ENCODE measurements around the gene SCAMP5.

Gene SCAMP5

GRCh38 chr15:74977599-74977998 lies 17.8 kb upstream of the SCAMP5 start:
- peak overlapping the region; percentile 15; the same call in 1 of the 2 replicates for H3K27ac ChIP-seq (ENCODE audit: low read depth, low read length)
- no peaks in the 10 kb centered on the region for H3K36me3 ChIP-seq (ENCODE audit: insufficient read depth, low read length)
- H3K79me2 ChIP-seq (ENCODE audit: control insufficient read depth, insufficient read depth, low read length, unreplicated experiment): no peaks in the 10 kb centered on the region
- H2AFZ ChIP-seq (ENCODE audit: low read length, unreplicated experiment): no peak overlapping the region
- peaks cover 16% of the 10 kb centered on the region for H3K4me1 ChIP-seq (ENCODE audit: control insufficient read depth, insufficient read depth, low read length, unreplicated experiment)
- H3K4me3 ChIP-seq (ENCODE audit: low read depth, low read length): no peak overlapping the region
- H3K27me3 ChIP-seq (ENCODE audit: insufficient read depth, low read length): no peaks in the 10 kb centered on the region

DNA sequence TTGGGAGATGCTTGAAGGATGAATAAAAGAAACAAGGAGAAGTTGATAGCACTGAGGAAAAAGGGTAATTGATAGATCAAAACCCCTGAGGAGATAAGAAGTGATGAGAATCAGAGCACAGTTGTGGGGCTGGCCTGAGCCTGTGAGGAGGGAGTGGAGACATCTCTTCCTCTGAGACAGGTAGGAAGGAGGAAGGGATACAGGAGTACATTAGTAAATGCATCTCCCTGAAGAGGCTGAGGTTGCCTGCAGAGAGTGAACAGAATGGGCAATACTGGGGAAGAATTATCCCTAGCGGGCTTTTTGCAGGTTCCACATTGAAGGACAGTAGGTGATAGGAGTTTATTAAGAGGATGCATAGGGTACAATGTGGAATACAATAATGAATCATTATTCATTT lies 17.3 kb upstream of the SCAMP5 start:
- Histone ChIP-seq H2AFZ (ENCODE audit: low read length, unreplicated experiment) (no peak overlapping the region), H3K4me3 (ENCODE audit: low read depth, low read length) (no peak overlapping the region), H3K36me3 (ENCODE audit: insufficient read depth, low read length) (no peaks in the 10 kb centered on the region), H3K27ac (ENCODE audit: low read depth, low read length) (peak overlapping the region; percentile 15; the same call in 1 of the 2 replicates), H3K27me3 (ENCODE audit: insufficient read depth, low read length) (no peaks in the 10 kb centered on the region), H3K4me1 (ENCODE audit: control insufficient read depth, insufficient read depth, low read length, unreplicated experiment) (peaks cover 16% of the 10 kb centered on the region), H3K79me2 (ENCODE audit: control insufficient read depth, insufficient read depth, low read length, unreplicated experiment) (no peaks in the 10 kb centered on the region)

- Histone ChIP-seq H3K27me3 (ENCODE audit: insufficient read depth, low read length) (no peaks in the 10 kb centered on the region), H3K36me3 (ENCODE audit: insufficient read depth, low read length) (no peaks in the 10 kb centered on the region), H3K27ac (ENCODE audit: low read depth, low read length) (no peak overlapping the region), H3K4me1 (ENCODE audit: control insufficient read depth, insufficient read depth, low read length, unreplicated experiment) (peaks cover 18% of the 10 kb centered on the region), H2AFZ (ENCODE audit: low read length, unreplicated experiment) (peak overlapping the region; percentile 17), H3K4me3 (ENCODE audit: low read depth, low read length) (no peak overlapping the region), H3K79me2 (ENCODE audit: control insufficient read depth, insufficient read depth, low read length, unreplicated experiment) (no peaks in the 10 kb centered on the region)
Measured at GRCh38 chr15:74978503-74978902, 16.9 kb upstream of the SCAMP5 start.

- H3K27me3 ChIP-seq (ENCODE audit: insufficient read depth, low read length): no peaks in the 10 kb centered on the region
- no peaks in the 10 kb centered on the region for H3K79me2 ChIP-seq (ENCODE audit: control insufficient read depth, insufficient read depth, low read length, unreplicated experiment)
- H3K36me3 ChIP-seq (ENCODE audit: insufficient read depth, low read length): no peaks in the 10 kb centered on the region
- peaks cover 26% of the 10 kb centered on the region for H3K4me1 ChIP-seq (ENCODE audit: control insufficient read depth, insufficient read depth, low read length, unreplicated experiment)
- H2AFZ ChIP-seq (ENCODE audit: low read length, unreplicated experiment): no peak overlapping the region
- no peak overlapping the region for H3K4me3 ChIP-seq (ENCODE audit: low read depth, low read length)
- H3K27ac ChIP-seq (ENCODE audit: low read depth, low read length): no peak overlapping the region
Measured at GRCh38 chr15:74982183-74982582, 13.2 kb upstream of the SCAMP5 start.

DNA sequence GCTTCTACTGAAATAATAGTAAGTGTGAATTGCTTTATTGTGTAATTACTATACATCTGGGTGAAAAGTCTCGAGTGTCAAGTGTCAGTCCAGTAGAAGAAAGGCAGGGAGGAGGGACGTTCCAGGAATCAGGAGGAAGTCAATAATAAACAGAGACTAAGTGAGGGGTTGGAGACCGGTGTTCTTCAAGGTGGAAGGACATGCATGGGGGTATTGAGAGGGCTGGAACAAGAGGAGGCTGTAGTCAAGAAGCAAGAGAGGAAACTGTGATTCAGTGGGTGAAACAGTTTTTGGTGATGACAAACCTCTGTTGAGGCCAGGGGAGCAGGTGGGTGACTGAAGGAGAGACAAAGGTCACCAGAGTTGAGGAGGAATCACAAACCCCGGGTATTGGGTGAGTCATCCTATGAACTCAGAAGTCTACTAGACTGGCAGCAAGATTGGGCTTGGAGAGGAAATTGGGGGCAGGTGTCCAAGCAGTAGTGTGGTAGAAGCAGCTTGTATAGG lies 11.6 kb upstream of the SCAMP5 start:
- Histone ChIP-seq H3K27ac (ENCODE audit: low read depth, low read length) (no peak overlapping the region), H3K4me1 (ENCODE audit: control insufficient read depth, insufficient read depth, low read length, unreplicated experiment) (peaks cover 12% of the 10 kb centered on the region), H3K4me3 (ENCODE audit: low read depth, low read length) (no peak overlapping the region), H3K79me2 (ENCODE audit: control insufficient read depth, insufficient read depth, low read length, unreplicated experiment) (no peaks in the 10 kb centered on the region), H3K27me3 (ENCODE audit: insufficient read depth, low read length) (no peaks in the 10 kb centered on the region), H2AFZ (ENCODE audit: low read length, unreplicated experiment) (no peak overlapping the region), H3K36me3 (ENCODE audit: insufficient read depth, low read length) (no peaks in the 10 kb centered on the region)

DNA sequence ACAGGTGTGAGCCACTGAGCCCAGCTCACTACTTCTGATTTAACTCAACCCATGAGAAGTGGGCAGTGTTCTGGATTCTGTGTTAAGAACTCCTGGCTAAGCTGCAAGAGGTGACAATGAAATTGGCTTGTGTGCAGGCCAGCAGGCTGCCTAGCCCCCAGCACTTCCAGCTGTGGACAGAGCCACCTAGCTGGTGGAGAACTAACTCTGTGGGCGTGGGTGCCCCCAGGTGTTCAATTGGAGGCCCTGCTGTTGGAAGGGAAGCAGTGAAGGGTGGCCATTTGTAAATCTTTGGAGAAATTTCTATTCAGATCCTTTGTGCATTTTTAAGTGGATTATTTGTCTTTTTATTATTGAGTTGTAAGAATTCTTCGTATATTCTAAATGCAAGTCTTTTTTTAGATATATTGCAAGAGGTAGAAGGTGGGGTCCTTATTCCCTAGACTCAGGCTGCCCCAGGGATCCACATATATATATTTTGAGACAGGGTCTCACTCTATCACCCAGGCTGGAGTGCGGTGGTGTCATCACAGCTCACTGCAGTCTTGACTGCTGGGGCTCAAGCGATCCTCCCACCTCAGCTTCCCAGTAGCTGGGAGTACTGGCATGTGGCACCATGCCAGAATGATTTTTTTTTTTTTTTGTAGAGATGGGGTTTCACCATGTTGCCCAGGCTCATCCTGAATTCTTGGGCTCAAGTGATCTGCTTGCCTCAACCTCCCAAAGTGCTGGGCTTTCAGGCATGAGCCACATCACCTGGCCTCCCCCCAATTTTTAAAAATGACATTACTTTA lies 7.2 kb upstream of the SCAMP5 start:
- H3K27me3 ChIP-seq (ENCODE audit: insufficient read depth, low read length): peaks cover 11% of the 10 kb centered on the region; the same call in 1 of the 2 replicates
- H2AFZ ChIP-seq (ENCODE audit: low read length, unreplicated experiment): no peak overlapping the region
- H3K4me3 ChIP-seq (ENCODE audit: low read depth, low read length): no peak overlapping the region
- H3K27ac ChIP-seq (ENCODE audit: low read depth, low read length): no peak overlapping the region
- H3K4me1 ChIP-seq (ENCODE audit: control insufficient read depth, insufficient read depth, low read length, unreplicated experiment): peaks cover 10% of the 10 kb centered on the region
- no peaks in the 10 kb centered on the region for H3K36me3 ChIP-seq (ENCODE audit: insufficient read depth, low read length)
- no peaks in the 10 kb centered on the region for H3K79me2 ChIP-seq (ENCODE audit: control insufficient read depth, insufficient read depth, low read length, unreplicated experiment)

DNA sequence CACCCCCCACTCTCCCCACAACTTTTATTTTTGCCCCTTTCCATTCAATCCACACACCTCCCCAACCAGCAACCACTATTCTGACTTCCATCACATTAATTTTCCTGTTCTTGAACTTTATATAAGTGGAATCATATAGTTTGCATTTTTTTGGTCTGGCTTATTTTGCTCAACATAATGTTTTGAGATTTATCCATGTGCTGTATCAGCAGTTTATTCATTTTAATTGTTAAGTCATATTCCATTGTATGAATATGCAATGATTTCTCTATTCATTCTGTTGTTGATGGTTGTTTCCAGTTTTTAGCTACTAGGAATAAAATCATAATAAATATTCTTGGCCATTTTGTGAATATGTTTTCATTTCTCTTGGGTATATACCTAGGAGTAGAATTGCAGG lies 5.8 kb upstream of the SCAMP5 start:
- H3K4me3 ChIP-seq (ENCODE audit: low read depth, low read length): no peak overlapping the region
- no peaks in the 10 kb centered on the region for H3K36me3 ChIP-seq (ENCODE audit: insufficient read depth, low read length)
- H3K79me2 ChIP-seq (ENCODE audit: control insufficient read depth, insufficient read depth, low read length, unreplicated experiment): no peaks in the 10 kb centered on the region
- H3K27ac ChIP-seq (ENCODE audit: low read depth, low read length): no peak overlapping the region
- no peak overlapping the region for H2AFZ ChIP-seq (ENCODE audit: low read length, unreplicated experiment)
- no peaks in the 10 kb centered on the region for H3K4me1 ChIP-seq (ENCODE audit: control insufficient read depth, insufficient read depth, low read length, unreplicated experiment)
- H3K27me3 ChIP-seq (ENCODE audit: insufficient read depth, low read length): peaks cover 13% of the 10 kb centered on the region; the same call in 1 of the 2 replicates

GRCh38 chr15:74992619-74993018 lies 2.7 kb upstream of the SCAMP5 start:
- H3K4me3 ChIP-seq (ENCODE audit: low read depth, low read length): no peak overlapping the region
- H3K27me3 ChIP-seq (ENCODE audit: insufficient read depth, low read length): peaks cover 38% of the 10 kb centered on the region
- H3K4me1 ChIP-seq (ENCODE audit: control insufficient read depth, insufficient read depth, low read length, unreplicated experiment): peaks cover 4% of the 10 kb centered on the region
- H3K79me2 ChIP-seq (ENCODE audit: control insufficient read depth, insufficient read depth, low read length, unreplicated experiment): no peaks in the 10 kb centered on the region
- no peaks in the 10 kb centered on the region for H3K36me3 ChIP-seq (ENCODE audit: insufficient read depth, low read length)
- no peak overlapping the region for H3K27ac ChIP-seq (ENCODE audit: low read depth, low read length)
- no peak overlapping the region for H2AFZ ChIP-seq (ENCODE audit: low read length, unreplicated experiment)

- H3K4me1 ChIP-seq (ENCODE audit: control insufficient read depth, insufficient read depth, low read length, unreplicated experiment): peaks cover 4% of the 10 kb centered on the region
- no peak overlapping the region for H2AFZ ChIP-seq (ENCODE audit: low read length, unreplicated experiment)
- no peak overlapping the region for H3K4me3 ChIP-seq (ENCODE audit: low read depth, low read length)
- H3K79me2 ChIP-seq (ENCODE audit: control insufficient read depth, insufficient read depth, low read length, unreplicated experiment): no peaks in the 10 kb centered on the region
- peaks cover 44% of the 10 kb centered on the region for H3K27me3 ChIP-seq (ENCODE audit: insufficient read depth, low read length)
- H3K27ac ChIP-seq (ENCODE audit: low read depth, low read length): no peak overlapping the region
- H3K36me3 ChIP-seq (ENCODE audit: insufficient read depth, low read length): no peaks in the 10 kb centered on the region
Measured at GRCh38 chr15:74994236-74994635, 1.1 kb upstream of the SCAMP5 start.

DNA sequence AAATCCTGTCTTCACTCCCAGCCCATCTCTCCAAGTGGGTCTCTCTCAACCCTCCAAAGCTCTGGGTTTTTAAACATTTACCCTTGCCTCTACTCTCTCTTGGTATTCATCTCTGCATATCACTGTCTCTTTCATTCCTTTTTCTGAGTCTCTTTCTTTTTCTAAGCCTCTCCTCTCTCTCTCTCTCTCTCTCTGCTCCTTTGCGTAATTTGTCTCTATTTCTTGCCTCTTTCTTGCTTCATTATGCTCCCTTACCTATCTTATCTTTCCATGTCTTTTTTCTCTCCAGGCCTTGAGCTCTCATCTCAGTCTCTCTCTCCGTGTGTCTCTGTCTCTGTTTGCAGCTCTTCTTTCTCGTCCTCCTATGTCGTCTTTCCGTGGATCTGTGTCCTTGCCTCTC lies 678 bp upstream of the SCAMP5 start:
- Histone ChIP-seq H3K79me2 (ENCODE audit: control insufficient read depth, insufficient read depth, low read length, unreplicated experiment) (no peaks in the 10 kb centered on the region), H3K27me3 (ENCODE audit: insufficient read depth, low read length) (peaks cover 44% of the 10 kb centered on the region), H3K36me3 (ENCODE audit: insufficient read depth, low read length) (no peaks in the 10 kb centered on the region), H2AFZ (ENCODE audit: low read length, unreplicated experiment) (no peak overlapping the region), H3K27ac (ENCODE audit: low read depth, low read length) (no peak overlapping the region), H3K4me1 (ENCODE audit: control insufficient read depth, insufficient read depth, low read length, unreplicated experiment) (peaks cover 4% of the 10 kb centered on the region), H3K4me3 (ENCODE audit: low read depth, low read length) (no peak overlapping the region)

Data from ACC112 (cell line).